Stimulated activated CD4-positive, alpha-beta T cell treated with anti-CD3 and anti-CD28 coated beads, Interleukin-15, amount 100 ng/mL, for 1 hour (primary cell): Measurements from ENCODE around the gene LMO7.
A peak's percentile ranks its signal among the peaks of the same experiment; 100 is the strongest.
"Not testable (repeated sequence)": the region's sequence is repeated elsewhere in the genome, so short reads cannot be mapped to it uniquely, and the experiment has no call there.

Experiments
- DNase-seq, 2 donors: peaks; one replicate each; pipeline ENCODE4 v3.0.0-alpha.2; 2020; ENCODE audit warnings: low read depth in 1 of 2, low spot score in 1 of 2

Gene LMO7

DNA sequence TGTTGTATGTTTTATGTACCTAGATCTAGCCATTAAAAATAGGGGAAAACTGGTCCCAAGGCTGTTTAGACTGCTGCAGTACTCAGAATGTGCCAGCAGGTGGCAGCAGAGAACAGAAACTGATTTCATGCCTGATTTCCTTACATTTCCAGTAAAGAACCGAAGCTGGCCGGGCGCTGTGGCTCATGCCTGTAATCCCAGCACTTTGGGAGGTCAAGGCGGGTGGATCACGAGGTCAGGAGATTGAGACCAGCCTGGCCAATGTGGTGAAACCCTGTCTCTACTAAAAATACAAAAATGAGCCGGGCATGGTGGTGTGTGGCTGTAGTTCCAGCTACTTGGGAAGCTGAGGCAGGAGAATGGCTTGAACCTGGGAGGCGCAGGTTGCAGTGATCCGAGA, 59.8 kb downstream of the LMO7 start:
- peak; percentile 48 to 61 for DNase-seq

DNA sequence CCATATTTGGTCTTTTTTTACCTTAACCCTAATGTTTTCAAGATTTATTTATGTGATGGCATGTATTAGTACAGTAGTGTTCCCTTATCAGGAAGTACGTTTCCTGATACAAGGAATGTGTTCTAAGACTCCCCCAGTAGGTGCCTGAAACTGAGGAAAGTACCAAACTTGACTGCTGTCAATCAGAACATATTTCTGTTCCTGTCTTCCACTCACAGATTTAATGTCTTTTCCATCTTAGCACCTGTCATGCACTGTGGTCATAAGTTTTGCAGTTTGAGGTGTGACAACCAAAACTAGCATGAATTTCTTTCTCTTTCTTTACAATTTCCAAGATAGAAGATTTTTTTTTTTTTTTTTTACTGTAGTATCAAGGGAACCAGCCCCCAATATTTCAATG, 62.9 kb downstream of the LMO7 start:
- no peak for DNase-seq

DNA sequence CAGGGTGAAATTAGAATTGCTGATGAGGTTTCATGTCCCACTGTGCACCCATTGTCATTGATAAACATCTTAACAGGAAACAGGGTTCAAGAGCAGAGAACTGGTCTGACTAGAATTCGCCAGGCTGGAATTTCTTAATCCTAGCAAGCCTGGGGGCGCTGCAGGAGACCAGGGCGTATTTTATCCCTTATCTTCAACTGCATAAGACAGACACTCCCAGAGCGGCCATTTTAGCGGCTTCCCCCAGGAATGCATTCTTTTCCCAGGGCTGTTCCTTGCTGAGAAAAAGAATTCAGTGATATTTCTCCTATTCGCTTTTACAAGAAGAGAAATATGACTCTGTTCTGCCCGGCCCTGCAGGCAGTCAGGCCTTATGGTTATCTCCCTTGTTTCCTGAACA, 63.6 kb downstream of the LMO7 start:
- DNase-seq: not testable (repeated sequence)

DNA sequence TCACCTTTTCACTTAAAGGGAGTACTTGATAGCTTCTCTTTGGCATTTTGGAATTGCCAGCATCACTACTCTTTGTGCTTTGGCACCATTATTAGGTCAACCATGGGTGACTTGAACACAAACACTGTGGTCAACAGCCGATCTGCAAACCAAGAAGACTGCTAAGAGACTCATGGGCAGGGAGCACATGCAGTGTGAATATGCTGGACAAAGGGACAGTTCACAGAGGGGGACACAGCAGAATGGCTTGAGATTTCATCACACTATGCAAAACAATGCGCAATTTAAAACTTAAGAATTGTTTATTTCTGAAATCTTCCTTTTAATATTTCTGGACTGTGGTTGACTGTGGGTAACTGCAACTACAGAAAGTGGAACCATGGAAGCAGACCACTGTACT, 64.4 kb downstream of the LMO7 start:
- no peak for DNase-seq

DNA sequence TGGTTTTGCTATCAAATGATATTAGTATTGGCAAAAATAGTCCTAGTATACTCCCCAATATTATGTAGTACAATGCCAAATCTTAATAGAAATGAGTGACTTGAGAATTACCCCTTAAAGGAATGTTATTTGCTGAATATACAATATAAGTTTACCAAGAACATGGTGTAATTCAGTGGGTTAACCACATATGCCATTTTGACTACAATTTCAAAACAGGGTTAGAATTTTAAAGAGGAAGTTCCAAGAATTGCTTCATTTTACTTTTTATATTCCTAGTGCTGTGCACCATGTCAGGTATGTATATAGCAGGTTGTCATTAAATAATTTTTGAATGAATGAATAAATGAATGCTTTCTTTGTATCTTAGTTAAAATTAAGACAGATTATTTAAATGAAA, 66.3 kb downstream of the LMO7 start:
- no peak for DNase-seq

DNA sequence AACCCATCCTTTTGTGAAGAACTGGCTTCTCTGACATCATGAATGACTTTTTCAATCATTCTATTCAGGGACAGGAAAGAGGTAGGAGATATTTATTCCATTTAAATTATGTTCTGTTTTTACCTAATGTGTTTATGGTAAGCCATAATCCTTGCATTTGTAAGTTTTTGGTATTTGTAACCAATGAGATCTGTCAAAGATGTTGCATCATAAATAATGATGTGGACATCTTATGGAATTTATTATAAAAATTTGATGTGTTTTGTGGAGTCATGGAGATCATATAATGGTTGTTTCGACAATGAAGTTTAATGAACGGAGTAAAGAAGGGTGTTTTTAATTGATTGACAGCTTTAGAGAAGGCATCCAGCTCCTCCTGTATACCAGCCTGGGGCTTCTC, 67.6 kb downstream of the LMO7 start:
- no peak for DNase-seq

DNA sequence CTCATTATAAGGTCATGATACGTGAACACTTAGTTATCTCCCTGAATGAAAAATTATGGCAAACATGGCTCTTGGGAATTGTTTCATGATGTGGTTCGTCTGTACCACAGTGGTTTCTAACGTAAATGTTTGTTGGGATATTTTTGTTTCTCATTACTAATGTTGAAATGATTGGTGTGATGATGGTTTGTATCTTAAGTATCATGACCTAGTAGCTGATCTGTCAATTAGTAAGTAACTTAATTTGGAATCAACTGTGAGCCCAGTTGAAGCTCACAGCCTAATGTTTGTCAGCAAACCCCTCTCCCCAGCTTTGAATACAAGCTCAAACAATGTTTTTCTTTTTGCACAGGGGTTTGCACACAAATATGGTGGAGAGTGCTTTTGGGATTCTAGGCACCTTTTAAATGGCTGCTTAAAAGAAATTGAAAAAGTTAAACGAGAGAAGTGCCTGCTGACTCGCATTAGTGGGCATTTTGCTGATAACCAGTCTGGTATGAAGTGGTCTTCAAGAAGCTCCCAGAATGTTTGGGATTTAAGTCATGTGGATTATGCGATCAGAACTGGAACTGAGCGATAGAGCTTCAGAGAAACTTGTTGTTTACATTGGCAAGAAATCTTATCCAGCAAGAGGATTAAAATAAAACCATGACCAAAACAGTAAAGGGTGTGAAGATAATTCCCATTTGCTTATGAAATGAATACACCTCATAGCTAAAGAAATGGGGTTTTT, 68.2 kb downstream of the LMO7 start:
- no peak for DNase-seq

DNA sequence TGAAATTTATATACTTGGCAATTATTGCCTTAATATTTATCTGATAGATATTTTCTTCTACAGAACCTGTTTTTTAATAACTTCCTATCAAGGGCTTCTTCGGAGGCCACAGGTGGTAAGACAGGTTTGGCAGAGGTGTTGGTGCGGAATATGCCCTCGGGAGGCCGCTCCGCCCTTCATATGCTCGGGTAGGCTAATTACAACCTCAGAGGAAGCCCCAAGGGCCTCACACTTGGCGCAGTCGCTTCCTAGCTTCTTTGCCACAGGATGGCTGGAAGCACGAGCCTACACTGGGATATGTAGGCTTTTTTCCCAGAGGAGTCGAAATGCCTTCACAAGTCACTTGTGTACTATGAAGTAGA, 68.8 kb downstream of the LMO7 start:
- DNase-seq: no peak

DNA sequence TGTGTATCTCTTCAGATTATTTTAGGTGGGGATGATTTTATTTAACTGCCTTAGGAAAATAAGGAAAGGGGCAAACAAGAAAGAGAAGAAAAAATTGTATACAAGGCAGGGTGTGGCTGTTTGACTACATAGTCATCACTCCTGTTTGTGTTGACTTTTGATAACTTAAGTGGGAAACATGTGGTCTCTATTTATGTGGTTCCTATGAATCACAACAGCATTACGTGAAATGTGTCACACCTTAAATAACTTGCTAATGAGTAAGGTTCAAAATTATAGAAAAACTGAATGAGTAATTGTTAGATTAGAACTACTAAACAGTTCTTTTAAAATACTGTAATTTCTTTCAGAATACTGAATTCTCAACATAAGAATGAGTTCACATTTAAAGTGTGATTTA, 69.3 kb downstream of the LMO7 start:
- DNase-seq: no peak

DNA sequence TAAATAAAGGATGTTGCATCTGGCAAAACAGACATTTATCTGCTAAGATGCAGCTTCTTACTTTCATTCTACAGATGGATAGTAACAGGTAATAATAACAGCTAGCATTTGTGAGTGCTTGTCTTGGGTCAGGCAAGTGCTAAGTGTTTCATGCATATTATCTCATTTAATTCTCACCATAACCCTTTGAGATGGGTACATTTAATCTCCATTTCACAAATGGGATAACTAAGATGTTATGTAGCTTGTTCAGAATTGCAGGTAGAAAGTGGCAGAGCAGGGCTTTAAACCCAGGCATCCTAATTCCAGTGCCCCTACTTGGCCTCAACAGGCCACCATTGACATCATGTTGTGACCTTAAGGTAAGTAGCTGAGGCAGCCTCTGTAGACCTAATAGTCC, 69.8 kb downstream of the LMO7 start:
- DNase-seq: no peak

DNA sequence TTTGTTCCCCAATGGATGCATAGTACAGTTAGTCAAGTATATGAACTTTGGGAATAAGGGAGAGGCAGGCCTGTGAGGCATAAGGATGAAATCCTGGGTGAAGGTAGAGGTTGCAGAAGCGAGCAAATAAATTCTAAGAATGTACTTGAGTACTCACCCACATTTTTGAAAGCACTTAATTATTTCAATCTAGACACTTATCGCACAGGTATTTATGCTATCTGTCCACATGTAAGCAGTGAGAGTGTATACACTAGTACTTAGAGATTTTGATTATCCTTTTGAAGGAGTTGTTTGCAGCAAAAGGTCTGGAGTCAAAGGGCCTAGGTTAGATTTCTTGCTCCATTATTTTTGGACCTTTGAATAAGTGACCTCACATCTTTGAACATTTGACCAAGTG, 77.7 kb downstream of the LMO7 start:
- no peak for DNase-seq

DNA sequence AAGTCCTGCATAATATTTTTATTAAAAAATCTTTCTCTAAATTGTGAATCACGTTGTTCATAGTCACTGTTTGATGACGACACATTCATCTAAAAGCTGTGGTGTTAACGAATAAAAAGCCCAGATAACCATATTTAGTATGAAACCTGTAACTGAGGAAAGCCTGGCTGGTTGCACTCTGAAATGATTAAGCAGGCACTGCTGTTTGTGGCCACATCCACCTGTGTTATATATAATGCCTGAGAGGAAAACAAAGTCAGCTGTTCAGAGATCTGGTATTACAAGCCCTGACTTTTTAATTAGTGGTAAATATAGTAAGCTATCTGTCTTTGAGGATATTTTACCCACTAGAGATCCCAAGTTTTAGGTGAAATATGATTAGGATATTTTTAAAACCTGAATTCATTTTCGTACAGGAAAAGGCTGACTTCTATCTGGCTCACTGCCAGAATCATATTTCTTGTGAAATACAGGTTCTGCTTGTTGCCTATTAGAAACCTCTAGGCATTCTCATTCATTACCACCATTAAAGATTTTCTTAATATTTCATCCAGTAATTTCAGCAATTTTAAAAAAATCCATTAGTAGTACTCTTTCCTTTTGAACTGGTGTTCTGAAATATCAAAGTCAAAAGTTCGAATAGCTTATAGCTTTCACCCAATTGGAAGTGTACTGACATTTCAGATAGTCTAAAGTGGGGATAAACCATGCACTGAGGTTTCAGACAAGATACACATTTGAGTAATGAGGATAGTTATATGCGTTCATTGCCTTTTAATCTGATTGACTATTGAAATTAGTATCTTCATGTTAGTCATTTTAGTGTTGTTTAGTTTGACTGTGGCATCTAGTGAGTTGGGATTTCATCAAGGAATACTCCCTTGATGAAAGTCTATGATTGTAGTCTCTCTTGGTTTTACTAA, 79.7 kb downstream of the LMO7 start:
- no peak for DNase-seq

DNA sequence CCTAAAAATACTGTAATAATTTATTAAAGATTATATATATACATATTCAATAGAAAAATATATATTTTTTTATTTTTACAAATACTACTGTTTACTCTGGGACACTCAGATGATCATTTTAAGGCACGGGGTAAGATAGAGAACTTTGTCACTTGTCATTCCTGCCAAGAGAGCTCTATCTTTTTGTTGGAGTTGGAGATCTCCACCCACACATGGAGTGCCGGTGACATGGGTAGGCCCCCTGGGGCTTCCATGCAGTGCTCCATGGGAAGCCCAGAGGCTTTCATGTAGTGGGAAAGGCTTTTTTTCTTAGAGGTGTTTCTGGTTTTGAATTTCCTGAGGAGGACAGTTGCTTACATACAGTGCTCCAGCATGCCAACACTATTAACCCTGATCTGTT, 81.4 kb downstream of the LMO7 start:
- no peak for DNase-seq

DNA sequence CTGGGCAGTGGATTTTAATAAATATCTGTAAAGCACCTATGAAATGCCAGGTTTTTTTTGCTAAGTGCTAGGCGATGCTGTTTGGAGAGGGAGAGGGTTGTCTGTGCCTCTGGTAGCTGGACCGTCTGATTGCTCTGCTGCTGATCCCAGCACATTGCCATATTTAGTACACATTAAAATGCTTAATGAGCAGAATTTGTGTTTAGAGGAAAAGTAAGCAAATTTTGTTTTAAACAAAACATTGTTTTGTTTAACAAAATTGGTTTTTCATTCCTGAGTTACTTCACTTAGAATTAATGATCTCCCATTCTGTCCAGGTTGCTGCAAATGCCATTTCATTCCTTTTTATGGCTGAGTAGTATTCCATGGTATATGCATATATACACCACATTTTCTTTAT, 85.2 kb downstream of the LMO7 start:
- no peak for DNase-seq

DNA sequence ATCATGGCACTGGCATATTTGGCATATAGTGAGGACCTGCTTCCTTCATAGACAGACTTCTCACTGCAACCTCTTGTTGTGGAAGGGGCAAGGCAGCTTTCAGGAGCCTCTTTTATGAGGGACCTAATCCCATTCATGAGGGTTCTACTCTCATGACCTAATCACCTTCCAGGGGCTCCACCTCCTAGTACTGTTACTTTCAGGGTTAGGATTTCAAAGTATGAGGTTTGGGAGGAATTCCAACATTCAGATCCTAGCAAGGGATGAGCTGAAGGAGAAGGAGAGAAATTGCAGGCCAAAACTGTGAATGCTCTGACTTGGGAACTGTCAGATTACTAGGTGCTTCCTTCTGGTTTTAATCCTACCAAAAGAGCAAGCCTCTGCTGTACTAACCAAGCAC, 87.8 kb downstream of the LMO7 start:
- no peak for DNase-seq

DNA sequence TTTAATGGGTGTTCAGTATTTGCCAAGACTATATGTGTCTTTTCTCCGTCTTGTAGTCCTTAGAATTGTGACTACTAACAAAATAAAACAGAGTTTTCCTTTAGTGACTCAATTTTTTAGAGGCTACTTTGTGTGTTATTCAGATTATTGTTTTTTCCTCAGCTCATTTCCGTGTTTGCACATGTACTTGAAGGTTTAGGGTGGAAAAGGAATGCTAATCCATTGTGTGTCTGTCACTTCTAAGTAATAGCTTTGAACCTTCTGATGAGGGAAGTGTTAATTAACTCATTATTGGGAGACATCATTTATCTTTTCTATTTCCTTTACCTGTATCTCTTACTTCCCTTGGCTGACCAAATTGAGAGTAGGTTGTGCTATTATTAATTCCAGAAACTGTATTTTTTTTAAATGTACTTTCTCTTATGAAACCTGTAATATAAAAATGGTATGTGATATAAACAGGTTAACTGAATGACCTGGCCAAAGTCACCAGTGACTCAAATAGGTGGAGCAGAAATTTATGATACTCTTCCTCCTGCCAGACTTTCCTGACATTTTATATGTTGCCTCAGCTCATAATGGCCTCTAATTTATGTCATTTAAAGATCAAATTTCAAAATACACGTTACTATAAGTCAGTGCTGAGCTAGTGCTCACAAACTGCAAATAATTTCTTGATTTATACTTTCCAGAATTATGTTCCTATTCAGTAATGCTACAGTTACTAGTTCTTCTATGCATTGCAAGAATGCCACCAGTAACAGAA, 88.8 kb downstream of the LMO7 start:
- no peak for DNase-seq

DNA sequence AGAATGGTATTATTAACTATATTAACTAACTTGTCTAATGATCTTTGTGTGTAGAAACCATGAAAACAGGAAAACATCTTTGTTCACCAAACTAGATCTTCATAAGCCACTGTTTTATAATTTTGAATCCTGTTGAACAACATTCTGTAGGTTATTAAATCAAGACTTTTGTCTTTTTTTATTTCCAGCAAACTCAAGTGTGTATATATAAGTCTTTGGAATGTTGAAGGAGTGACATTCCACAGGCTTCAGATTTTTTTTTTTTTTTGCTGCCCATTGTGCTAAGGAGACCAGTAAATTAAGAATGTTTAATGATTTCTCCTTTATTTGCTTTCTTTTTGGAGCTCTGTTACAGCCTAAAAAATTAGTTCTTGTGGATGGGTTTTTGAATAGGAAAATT, 89.6 kb downstream of the LMO7 start:
- no peak for DNase-seq

DNA sequence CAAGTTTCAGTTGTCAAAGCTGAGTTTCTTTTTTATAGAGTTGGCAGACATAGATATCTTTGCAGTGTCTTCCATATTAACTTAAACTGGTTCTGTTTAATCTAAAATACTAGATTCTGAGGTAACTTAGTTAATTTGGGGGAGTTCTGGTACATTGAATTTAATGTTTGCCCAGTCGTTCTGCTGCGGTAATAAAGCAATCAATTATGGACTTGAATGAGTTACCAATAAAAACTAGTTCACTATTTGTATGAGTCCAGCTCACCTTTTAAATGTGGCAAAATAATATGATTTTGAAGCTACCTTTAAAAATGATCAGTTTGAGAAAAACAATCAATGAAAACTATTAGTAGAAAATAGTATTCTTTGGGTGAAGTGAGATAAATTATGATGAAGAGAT, 90.2 kb downstream of the LMO7 start:
- DNase-seq: no peak

DNA sequence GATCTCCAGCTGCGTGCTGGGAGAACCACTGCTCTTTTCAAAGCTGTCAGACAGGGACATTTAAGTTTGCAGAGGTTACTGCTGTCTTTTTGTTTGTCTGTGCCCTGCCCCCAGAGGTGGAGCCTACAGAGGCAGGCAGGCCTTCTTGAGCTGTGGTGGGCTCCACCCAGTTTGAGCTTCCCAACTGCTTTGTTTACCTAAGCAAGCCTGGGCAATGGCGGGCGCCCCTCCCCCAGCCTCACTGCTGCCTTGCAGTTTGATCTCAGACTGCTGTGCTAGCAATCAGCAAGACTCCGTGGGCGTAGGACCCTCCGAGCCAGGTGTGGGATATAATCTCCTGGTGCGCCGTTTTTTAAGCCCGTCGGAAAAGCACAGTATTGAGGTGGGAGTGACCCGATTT, 97.0 kb downstream of the LMO7 start:
- DNase-seq: not testable (repeated sequence)

DNA sequence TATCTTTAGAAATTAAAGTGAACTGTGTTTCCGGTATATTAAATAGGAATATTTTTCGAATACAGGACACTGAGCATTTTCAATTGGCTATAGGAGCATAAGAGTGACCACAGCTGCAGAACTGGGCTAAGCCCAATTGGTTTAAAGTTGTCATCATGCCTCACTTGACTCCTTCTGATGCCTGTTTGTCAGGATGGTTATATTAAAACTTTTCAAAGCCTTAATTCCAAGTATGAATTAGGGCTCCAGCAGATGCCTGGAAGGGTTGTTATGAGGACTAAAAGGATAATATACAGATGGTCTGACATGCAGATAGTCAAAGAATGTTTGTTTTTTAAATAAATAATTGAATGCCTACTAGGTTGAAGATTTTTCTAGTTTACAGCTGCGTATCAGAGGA, 100.0 kb downstream of the LMO7 start:
- DNase-seq: no peak

DNA sequence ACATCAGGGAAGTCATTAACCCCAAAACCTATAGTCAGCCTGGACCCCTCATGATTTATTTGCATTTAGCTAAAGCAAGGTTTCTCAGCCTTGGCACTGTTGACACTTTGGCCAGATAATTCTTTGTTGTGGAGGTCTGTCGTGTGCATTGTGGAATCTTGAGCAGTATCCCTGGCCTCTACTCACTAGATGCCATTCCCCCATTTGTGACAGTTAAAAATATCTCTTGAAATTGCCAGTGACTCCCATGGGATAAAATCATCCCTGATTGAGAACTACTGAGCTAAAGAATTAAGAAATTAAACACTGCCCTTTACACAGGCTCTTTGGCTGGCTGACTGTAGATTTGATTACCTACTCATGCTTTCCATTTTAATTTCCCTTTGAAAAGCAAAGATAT, 102.7 kb downstream of the LMO7 start:
- DNase-seq: no peak
